ENCODE results near the gene RAPGEF4.

RAPGEF4 gene

DNA sequence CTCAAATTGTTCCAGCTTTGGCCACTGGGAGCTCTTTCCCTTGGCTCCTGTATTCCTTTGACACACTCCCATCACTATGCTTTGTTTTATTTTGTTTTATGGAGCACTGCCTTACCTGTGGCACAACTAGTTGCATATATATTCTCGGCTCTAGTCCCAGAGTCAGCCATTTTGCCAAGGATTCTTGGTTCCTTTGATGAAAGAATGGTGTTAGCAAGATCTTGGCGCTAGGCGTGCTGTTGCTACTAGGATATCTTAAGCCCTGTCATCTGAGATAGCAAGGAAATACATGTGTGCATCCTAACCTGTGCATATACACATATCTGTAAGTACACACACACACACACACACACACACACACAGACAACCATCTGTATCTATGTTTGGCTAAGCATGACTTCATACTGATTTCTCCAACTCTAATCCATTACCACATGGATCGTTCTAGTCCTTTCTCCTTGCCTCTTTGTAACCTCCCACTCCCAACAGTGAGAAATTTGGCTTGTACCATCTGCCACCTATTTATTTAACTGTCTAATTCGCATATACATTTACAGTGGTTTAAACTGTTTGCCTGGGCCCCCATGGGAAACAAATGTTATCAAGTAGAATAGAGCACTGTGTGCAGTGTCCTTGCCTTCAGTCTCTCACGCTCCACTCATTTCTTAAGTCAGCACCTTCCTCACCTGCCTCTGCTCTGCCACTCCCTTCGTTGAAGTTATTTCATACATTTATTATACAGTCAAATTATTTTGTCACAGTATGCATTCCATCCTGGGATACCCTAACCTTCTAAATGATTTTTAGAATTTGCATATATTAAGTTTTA, 202.5 kb downstream of the RAPGEF4 start:
- no peak for DNase-seq (ENCODE audit: low read depth in 2 of 2)

DNA sequence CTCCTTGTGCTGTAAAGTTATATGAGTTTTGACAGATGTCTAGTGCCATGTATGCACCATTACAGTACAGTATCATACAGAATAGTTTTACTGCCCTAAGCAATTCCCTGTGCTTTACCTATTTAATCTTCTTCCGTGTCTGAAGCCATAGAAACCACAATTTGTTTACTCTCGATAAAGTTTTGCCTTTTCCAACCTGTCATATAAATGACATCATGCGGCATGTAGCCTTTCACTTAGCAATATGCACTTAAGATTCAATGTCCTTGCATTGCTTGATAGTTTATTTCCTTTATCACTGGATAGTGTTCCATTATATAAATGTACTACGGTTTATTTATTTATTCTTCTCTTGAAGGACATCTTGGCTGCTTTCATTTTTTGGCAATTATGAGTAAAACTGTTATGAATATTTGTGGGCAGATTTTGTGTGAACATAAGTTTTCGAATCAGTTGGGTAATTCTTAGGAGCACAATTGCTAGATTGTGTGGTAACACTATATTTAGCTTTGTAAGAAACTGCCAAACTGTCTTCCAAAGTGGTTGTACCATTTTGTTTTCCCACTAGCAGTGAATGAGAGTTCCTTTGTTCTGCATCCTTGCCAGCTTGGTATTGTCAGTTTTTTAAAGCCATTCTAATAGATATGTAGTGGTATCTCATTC, 203.2 kb downstream of the RAPGEF4 start:
- DNase-seq (ENCODE audit: low read depth in 2 of 2): no peak

DNA sequence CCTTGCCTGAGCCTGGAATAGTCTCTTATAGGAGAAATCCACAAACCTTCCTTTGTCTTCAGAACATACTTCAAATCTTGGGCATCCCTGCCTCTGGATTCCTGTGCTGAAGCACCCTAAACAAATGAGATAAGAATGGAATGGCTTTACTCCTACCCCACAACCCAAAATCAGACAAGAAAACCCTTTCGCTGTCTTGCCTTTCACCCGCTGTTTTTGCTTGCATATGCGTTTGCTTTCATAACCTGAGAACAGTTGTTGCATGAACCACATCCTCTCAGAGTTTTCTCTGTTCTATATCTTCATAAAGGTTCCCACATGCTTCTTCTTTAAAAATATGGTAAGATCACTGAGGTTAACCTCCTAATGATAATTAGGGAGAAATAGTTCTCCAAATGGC, 207.9 kb downstream of the RAPGEF4 start:
- DNase-seq (ENCODE audit: low read depth in 2 of 2): no peak

DNA sequence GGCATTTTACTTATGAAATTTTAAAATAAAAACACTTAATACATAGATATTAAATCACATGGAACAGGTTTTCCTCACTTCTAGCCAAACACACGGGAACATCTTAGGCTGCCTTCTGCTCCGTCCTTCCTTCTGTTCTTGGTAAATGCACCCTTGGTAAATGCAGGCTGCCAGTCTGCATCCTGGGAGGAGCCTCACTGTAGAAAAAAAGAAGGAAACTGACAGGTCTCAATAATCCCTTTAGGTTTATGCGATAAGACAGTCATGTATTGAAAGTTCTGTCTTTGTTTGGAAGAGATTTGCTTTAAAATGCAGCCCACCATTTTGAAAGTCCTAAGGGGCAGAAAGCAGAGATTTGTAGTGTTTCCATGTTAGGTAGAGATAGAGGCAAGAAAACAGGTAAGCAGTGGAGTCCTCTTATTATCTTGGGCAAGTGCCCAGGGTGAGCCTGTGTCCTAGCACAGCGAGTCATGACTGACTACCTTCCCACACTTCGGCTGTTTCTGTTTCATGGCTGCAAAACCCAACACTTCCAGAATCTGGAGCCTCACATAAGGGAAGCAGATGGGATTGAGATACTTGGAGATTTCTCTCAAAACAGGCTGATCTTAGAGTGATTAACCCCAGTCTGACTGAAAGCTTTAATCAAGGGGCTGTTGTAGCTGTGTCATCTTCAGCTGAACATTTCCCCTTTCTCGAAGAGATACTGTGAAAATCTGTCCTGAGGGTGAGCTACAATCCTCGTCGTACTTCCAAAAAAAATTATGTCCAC, 208.6 kb downstream of the RAPGEF4 start:
- no peak for DNase-seq (ENCODE audit: low read depth in 2 of 2)

DNA sequence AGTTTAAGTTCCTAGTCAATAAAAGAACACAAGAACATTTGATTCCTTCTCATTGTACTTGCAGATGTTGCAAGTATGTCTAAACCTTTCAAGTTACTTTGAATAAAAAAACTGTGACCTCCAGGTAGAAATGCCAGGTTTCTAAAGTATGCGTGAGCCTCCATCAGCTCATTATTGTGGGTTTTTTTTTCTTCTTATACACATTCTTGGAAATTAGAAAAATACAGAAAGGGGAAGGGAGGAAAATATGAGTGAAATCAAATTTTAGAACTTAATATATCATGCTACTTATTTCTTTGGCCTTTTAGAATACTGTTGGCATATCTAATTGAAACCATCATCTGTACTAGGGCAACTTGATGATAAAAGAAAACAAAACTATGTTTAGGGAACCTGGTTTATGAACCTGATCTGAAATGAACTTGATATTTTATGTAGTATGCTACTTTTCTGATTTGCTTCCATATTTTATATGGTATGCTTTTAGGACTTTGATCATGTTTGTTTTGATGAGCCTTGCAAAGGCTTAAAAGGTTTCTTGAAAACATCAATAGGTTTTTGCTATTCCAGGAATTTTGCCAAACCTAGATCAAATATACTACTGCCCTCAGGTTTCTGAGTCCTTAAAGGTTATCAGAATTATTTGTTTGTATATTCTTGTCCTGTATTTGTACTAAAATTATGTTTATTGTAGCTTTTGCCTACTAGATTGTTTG, 209.3 kb downstream of the RAPGEF4 start:
- no peak for DNase-seq (ENCODE audit: low read depth in 2 of 2)

DNA sequence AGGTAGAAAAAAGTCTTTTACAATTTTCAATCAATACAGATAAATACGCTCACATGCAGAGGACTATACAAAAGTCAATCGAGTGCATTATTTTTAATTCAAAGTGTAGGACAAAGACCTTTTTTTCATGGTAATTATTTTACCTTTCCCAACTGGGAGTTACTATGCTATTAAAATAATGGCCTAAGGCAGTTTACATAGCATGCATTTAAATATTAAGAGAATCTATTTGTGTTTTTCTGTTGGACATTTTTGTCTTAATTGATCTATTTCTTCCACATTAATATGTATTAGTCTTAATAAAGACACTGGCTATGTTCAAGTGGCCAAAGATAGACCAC, 209.8 kb downstream of the RAPGEF4 start:
- DNase-seq (ENCODE audit: low read depth in 2 of 2): no peak

DNA sequence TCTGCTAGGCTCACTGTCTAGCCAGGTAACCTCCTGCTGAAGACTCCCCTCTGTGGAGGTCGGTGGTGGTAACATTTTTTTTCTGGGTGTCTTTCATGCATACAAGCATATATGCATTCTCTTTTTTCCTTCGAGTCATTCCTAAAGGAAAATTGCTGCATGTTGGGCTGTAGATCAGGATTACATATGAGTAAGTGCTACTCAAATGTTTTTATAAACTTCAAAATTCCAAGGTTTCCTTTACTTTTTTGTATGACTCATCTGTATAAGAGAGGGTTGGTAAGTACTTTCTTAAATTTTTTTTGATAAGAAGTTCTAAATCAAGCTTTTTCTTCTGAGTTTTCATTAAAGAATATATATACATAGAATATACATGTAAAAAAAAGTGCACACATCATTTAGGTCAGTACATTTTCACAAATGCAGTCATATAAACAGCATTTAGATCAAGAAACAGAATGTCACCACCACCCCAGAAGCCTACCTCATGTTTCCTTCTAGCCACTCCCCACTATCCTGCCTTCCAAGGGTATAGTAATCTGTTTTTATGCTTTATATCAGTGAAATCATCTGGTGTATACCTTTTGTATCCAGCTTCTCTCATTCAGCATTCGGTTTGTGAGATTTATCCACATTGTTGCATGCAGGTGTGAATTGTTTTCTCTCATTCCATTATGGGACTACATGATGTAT, 212.0 kb downstream of the RAPGEF4 start:
- DNase-seq (ENCODE audit: low read depth in 2 of 2): no peak

DNA sequence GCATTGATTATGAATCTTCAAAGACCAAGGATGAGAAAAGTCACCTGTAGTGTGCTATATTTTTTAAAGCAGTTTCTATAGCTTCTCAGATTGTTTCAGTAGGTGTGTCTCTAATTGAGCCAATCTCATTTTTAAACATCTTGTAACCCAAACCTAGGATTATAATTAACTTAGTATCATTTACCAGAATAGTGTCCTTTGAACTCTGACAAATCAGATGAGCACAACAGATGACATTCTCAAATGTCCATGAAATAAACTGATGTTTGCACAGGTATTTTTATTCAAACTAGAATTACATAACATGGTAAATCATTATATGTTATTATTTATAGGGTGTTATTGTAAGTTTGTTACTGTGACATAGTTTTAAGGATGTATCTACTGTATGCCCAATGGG, 213.9 kb downstream of the RAPGEF4 start:
- no peak for DNase-seq (ENCODE audit: low read depth in 2 of 2)

DNA sequence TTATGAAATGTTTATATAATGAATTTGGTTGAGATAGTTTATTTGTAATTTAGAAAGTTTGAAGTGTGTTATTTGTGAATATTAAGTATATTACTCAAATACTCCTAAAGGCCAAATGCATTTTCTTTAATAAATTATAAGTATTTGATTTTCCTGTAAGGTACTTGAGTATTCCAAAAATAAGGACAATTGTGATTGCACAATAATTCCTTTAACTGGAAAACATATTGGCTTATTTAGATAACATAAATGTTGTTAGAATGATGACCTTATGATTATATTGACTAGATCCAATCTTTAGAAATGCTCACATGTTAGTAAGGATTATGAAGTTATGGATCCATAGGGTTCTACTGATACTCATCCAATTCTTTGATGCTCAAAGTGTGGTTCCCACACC, 214.9 kb downstream of the RAPGEF4 start:
- no peak for DNase-seq (ENCODE audit: low read depth in 2 of 2)

DNA sequence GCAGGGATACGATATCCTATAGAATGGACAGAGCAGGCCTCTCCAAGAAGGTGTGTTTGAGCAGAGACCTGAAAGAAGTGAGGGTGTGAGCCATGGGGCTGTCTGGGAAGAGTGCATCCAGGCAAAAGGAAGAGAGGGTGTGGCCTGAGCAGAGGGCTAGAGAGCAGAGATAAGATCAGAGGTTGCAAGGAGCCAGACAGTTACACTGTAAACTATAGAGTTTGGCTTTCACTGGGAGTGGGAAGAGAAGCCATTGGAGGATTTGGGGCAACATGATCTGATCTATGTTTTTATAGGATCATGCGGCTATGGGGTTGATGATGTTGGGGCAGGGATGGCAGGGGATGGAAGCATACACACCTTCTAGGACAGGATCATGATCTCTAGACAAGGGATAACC, 215.9 kb downstream of the RAPGEF4 start:
- no peak for DNase-seq (ENCODE audit: low read depth in 2 of 2)

DNA sequence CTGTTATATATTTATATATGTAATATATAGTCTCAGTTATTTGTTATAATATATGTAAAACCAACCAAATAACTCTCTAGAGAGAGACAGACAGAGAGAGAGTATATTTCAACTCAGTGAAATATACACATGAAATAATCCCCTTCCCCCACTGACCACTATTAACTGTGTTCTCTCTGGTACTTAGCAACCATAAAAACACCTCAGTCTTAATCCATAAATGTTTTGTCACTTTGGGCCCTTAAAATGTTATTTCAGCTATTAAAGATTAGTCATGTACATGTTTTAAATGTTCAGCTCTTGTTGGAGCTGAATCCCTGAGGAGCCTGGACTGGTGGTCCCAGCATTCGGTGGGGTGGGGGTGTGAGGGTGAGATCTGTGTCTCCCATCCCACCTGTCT, 217.8 kb downstream of the RAPGEF4 start:
- no peak for DNase-seq (ENCODE audit: low read depth in 2 of 2)

DNA sequence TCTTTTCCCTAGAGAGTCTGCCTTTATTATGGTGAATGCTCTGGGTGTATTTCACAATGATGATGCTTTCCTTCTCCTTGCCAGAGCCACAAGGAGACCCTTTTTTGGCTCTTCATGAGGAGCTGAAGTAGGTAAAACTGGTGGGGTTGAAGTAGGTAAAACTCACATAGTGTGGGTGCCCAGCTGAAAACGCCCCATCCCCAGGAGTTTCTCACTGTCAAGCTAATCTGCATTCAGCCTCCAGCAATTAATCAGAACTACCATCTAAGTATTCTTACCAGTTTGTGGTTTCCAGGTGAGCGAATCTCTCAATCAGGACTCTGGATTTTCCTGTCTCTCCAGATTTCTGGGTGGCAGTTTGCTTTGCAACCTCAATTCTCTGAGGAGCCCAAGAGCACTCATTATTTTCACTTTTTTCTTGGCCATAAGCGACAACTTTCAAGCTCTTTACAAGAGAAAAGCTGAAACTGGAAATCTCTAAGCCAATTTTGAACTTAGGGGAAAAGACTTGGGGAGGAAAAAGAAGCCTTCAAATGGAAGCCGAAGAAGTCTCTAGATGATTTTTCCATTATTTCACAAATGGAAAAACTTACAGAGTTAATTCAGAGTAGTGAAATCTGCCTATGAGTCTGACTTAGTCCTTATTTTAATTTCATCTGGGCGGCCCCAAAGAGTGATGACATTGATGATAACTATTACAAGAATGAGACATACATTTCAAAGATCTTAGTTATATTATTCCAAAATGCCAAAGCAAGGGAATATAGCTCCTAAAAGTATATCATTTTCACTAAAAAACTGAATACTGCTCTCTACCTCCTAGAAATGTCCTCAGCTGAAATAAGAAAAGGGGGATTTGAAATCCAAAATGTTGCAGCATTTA, 218.6 kb downstream of the RAPGEF4 start:
- no peak for DNase-seq (ENCODE audit: low read depth in 2 of 2)

DNA sequence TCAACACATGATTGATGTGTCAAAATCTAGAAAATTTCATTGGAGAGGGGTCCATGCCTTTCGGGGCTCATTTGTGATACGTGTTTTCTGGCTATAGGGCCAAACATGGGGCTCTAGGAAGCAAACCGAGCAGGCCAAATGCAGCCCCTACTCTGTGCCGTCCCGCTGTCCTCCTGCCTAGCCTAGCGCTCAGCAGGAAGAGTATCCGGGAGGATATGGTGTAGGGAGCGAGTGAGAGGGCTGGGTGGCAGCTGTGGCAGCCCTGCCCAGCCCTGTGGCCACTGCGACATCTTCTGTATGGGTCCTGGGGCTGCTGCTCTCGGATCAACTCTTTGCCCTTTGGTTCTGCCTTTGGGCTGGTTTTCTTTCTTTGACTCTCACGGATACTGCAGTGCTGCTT, 219.9 kb downstream of the RAPGEF4 start:
- DNase-seq (ENCODE audit: low read depth in 2 of 2): no peak

DNA sequence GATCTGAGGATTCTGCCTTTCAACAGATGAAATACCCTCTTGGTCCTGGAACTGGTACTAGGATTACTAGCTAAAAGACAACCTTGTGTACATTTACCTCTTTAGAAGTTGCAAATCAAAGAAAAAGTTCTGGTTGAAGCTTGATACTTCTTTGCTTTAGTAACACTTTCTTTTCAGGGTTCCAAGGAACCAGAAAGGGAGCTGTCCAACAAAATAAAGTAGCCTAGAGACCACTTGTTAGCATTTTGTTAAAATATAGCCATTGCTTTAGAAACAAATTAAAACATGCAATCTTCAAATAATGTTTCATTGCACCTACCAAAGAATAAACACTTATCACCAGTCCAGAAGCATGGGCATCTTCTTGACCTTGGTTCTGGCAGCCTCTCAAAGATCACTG, 222.1 kb downstream of the RAPGEF4 start:
- no peak for DNase-seq (ENCODE audit: low read depth in 2 of 2)

DNA sequence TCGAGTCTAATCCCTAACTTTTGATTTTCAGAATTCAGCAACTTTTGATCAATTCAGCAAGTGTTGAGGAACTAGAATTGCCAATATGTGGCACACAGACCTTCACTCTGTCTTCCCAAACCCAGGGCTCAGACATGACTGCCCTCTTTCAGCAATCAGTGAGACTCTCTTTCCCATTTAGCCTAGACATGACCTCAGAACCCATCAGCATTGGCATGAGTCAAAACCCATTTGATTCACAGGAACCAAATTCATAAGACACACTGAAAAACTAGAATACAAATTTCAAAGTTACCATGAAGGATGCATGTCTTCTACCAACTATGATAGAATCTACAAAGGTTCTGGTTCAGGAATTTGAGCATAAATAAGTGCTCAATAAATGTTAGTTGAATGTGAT, 226.4 kb downstream of the RAPGEF4 start:
- no peak for DNase-seq (ENCODE audit: low read depth in 2 of 2)

DNA sequence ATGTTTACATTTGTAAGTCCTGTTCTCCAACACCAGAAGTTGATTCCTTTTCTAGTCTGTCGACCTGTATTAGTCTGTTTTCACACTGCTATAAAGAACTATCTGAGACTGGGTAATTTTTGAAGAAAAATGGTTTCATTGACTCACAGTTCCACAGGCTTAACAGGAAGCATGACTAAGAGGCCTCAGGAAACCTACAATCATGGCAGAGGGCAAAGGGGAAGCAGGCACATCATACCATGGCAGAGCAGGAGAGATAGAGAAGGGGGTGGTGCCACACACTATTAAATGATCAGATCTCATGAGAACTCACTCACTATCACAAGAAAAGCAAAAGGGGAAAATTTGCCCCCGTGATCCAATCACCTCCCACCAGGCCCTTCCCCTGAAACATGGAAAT, 227.2 kb downstream of the RAPGEF4 start:
- no peak for DNase-seq (ENCODE audit: low read depth in 2 of 2)

DNA sequence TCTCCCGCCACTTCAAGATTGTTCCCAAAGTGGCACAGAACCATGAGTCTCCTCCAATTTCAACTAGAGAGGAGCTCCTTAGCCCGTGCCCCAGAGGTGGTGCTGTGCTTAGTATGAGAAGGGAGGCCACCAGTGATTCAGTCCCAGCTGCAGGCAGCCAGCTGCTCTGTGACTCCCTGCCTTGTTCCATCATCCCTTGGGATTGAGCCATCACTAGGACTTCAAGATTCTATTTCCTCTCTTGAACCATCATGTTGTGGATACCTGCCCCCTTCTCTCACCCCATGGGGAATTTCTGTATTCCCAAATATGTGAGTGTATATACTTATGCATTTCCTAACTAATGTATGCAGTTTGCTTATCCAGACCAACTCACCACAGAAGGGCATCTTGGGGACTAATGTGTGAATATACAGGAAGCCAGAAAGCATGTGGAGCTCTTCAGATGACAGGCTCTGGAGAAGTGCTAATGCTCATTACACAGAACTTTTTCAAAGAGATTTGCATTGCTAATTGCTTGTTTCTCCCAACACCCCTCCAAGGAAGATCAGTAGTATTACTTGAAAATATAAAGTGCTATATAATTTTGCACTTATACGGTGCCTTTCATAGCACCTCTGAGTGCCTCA, 229.0 kb downstream of the RAPGEF4 start:
- no peak for DNase-seq (ENCODE audit: low read depth in 2 of 2)

DNA sequence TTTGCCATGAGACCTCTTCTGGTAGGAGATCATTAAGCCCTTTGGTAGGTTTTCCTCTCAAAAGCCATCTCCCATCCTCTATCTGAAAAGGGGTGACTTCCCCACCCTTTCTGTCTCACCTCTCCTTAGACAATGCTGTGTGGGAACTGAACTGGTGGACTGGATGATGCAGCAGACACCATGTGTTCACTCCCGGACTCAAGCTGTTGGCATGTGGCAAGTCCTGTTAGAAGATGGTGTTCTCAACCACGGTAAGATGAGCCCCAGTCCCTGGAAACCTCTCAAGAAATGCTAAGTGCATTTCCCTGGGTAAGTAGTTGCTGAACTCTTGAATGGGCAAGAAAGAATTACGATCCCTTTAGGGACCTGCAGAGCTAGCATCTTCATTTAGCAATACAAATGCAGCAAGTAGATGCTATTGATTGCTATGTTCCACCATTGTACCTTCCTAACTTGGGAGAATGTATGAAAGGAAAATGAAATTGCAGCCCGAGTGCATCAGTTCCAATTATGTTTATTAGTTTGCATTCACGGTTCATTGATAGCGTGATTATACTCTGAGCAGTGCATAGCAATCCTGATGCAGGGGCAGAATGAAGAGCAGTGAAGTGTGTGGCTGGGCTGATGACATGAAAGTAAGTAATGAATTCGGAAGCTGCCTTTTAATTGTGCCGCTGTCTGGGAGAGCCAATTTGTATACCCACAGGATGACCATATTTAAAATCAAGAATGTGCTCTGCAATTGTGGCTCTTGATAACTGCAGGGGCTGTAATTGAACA, 230.0 kb downstream of the RAPGEF4 start:
- no peak for DNase-seq (ENCODE audit: low read depth in 2 of 2)
